NCI-H2081 (cell line): ENCODE measurements around the gene TMTC4.
A peak's percentile ranks its signal among the peaks of the same experiment; 100 is the strongest.
"Not testable (repeated sequence)": the region's sequence is repeated elsewhere in the genome, so short reads cannot be mapped to it uniquely, and the experiment has no call there.

Experiments used
- DNase-seq, 2 experiments: peaks; one replicate each; lab custom pipeline; 2025; lab: John Stamatoyannopoulos, UW

Gene TMTC4

GRCh38 chr13:100625447-100625846 lies 49.1 kb downstream of the TMTC4 start:
- DNase-seq: no peak

- no peak for DNase-seq
Measured at GRCh38 chr13:100620792-100621191, 53.8 kb downstream of the TMTC4 start.

- DNase-seq: no peak
Measured at GRCh38 chr13:100619940-100620339, 54.7 kb downstream of the TMTC4 start.

- not testable (repeated sequence) for DNase-seq
Measured at GRCh38 chr13:100618897-100619296, 55.7 kb downstream of the TMTC4 start.

- DNase-seq: no peak
Measured at GRCh38 chr13:100613031-100613430, 61.6 kb downstream of the TMTC4 start.

GRCh38 chr13:100611678-100612492 lies 62.7 kb downstream of the TMTC4 start:
- no peak for DNase-seq

GRCh38 chr13:100610391-100611347 lies 63.9 kb downstream of the TMTC4 start:
- no peak for DNase-seq

- DNase-seq: no peak
Measured at GRCh38 chr13:100608906-100609305, 65.7 kb downstream of the TMTC4 start.

GRCh38 chr13:100608489-100608888 lies 66.1 kb downstream of the TMTC4 start:
- DNase-seq: no peak

- DNase-seq: no peak
Measured at GRCh38 chr13:100604918-100605710, 69.5 kb downstream of the TMTC4 start.

- no peak for DNase-seq
Measured at GRCh38 chr13:100602493-100603111, 72.0 kb downstream of the TMTC4 start.

- DNase-seq: no peak
Measured at GRCh38 chr13:100601716-100602115, 72.9 kb downstream of the TMTC4 start.

GRCh38 chr13:100600915-100601314 lies 73.7 kb downstream of the TMTC4 start:
- DNase-seq: no peak

GRCh38 chr13:100600461-100600860 lies 74.1 kb downstream of the TMTC4 start:
- no peak for DNase-seq

- no peak for DNase-seq
Measured at GRCh38 chr13:100597253-100597652, 77.3 kb downstream of the TMTC4 start.

GRCh38 chr13:100596516-100596915 lies 78.1 kb downstream of the TMTC4 start:
- DNase-seq: no peak

- DNase-seq: no peak
Measured at GRCh38 chr13:100594731-100595130, 79.9 kb downstream of the TMTC4 start.

- no peak for DNase-seq
Measured at GRCh38 chr13:100594255-100594654, 80.3 kb downstream of the TMTC4 start.

GRCh38 chr13:100589178-100589725 lies 85.3 kb downstream of the TMTC4 start:
- DNase-seq: peak in 1 of 2 experiments; percentile 12

- peak; percentile 70 to 84 for DNase-seq
Measured at GRCh38 chr13:100588331-100589177, 86.0 kb downstream of the TMTC4 start, which contains the start of gene GGACT. TSS of gene GGACT (minus strand) at chr13:100588789. CDS start at chr13:100532591, 56,198 bp downstream.
